Stimulated activated CD4-positive, alpha-beta T cell treated with anti-CD3 and anti-CD28 coated beads, Interleukin-1b, Interleukin-23, amount 100 ng/mL, for 4 hours (primary cell): ENCODE results near the gene NAGK.
"Not testable (repeated sequence)": the region's sequence is repeated elsewhere in the genome, so short reads cannot be mapped to it uniquely, and the experiment has no call there.

ENCODE experiments used
- DNase-seq, 2 donors: peaks; one replicate each; pipeline ENCODE4 v3.0.0-alpha.2; 2020; ENCODE audit warnings: low read depth in 2 of 2

The NAGK gene

GRCh38 chr2:71068218-71069035 is at the start of gene NAGK:
NAGK (plus strand) TSS chr2:71068648; CDS start chr2:71068684, 36 bp downstream.
- DNase-seq, result peak; percentile 93 to 94

GRCh38 chr2:71019989-71020388 is 48.5 kb upstream of the NAGK start:
- DNase-seq, result not testable (repeated sequence)

DNA sequence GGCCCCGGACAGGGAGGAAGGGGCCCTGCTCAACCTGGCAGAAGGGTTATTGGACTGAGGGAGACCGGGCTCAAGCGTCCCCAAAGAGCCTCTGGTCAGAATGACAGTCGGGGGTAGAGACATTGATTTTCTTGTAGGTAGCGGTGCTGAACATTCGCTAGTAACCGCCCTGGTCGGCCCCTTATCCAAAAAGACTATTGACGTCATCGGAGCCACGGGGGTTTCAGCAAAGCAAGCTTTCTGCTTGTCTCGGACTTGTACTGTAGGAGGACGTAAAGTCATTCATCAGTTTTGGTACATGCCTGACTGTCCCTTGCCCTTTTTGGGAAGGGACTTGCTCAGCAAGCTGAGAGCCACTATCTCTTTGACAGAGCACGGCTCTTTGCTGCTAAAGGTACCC is 47.1 kb upstream of the NAGK start:
- not testable (repeated sequence) for DNase-seq

- DNase-seq, result peak; percentile 59 to 63
These were observed 44.8 kb upstream of the NAGK start for GRCh38 chr2:71023553-71024243.

GRCh38 chr2:71036296-71036695 is 32.2 kb upstream of the NAGK start:
- DNase-seq, result not testable (repeated sequence)

- DNase-seq, result no peak
These were observed 26.2 kb upstream of the NAGK start for GRCh38 chr2:71042287-71042686.

DNA sequence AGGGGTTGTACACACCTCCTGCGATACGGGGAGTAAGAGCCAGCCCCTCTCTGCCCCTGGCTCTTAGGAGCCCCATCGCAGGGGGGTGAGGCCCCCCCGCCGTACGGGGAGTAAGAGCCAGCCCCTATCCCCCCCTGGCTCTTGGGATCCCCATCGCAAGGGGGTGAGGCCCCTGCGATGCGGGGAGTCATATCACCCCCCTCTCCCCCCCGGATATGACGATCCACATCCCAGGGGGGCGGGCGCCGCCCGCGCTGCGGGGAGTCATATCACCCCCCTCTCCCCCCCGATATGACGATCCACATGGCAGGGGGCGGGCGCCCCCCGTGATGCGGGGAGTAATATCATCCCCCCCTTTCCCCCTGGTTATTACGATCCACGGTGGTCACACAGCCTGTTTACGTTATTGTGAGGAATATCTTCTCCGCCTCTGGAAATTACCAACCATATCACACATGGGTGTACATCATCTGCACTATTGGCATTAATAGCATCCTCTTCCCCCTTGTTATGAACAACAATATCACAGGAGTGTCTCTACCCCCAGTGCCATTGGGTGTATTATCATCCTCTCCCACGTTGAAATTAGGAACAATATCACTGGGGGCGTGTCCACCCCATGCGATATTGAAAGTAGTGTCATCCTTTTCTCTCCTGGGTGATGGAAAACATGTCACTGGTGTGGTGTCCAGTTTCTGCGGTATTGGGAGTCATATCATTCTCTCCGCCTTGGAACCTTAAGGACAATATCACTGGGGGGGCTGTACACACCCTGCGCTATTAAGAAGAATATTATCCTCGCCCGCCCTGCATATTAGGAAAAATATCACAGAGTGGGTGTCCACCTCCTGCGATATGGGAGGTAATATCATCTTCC is 24.7 kb upstream of the NAGK start:
- no peak for DNase-seq

DNA sequence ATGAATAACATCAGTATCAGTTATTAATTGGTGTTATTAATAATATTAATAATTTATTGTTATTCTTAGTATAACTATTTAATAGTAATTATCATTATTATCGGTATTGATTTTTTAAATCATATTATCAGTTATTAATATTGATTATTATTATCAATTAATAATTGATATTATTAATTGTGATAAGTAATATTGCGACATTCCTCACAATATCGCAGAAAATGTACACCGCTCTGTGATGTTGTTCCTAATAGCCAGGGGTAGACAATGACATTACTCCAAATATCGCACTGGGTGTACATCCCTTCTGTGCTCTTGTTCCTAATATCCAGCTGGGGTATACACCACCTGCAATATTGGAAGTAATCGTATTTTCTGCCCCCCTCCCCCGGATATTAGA is 23.3 kb upstream of the NAGK start:
- no peak for DNase-seq

- no peak for DNase-seq
These were observed 22.4 kb upstream of the NAGK start for GRCh38 chr2:71045865-71046548.

GRCh38 chr2:71048096-71048495 is 20.4 kb upstream of the NAGK start:
- DNase-seq, result no peak

GRCh38 chr2:71049704-71050360 is 18.6 kb upstream of the NAGK start:
- peak; percentile 49 to 50 for DNase-seq

DNA sequence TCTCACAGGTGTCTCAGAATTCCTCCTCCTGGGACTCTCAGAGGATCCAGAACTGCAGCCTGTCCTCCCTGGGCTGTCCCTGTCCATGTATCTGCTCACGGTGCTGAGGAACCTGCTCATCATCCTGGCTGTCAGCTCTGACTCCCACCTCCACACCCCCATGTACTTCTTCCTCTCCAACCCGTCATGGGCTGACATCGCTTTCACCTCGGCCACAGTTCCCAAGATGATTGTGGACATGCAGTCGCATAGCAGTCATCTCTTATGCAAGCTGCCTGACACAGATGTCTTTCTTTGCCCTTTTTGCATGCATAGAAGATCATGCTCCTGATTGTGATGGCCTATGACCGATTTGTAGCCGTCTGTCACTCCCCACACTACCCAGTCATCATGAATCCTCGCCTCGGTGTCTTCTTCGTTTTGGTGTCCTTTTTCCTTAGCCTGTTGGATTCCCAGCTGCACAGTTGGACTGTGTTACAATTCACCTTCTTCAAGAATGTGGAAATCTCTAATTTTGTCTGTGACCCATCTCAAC is 13.2 kb upstream of the NAGK start:
- DNase-seq, result not testable (repeated sequence)

GRCh38 chr2:71060211-71060610 is 8.2 kb upstream of the NAGK start:
- no peak for DNase-seq

GRCh38 chr2:71060871-71061270 is 7.6 kb upstream of the NAGK start:
- DNase-seq, result no peak

DNA sequence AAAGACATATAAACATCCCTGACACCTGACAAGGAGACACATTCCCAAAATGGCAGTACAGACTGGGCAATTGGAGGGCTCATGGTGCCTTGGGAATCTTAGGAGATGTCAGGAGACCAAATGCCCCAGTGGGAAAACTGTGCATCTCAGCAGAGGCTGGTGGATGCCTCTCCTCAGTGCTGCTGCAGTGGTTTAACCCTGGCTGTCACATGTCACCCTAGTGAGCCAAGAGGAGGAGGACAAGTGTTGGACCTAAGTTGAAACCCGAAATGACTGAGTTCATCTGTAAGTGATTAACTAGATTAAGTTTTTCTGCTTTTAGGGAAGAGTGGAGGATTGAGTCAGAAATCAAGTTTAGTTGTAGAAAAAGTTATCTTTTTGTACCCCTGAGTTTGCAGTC is 5.2 kb upstream of the NAGK start:
- DNase-seq, result no peak

DNA sequence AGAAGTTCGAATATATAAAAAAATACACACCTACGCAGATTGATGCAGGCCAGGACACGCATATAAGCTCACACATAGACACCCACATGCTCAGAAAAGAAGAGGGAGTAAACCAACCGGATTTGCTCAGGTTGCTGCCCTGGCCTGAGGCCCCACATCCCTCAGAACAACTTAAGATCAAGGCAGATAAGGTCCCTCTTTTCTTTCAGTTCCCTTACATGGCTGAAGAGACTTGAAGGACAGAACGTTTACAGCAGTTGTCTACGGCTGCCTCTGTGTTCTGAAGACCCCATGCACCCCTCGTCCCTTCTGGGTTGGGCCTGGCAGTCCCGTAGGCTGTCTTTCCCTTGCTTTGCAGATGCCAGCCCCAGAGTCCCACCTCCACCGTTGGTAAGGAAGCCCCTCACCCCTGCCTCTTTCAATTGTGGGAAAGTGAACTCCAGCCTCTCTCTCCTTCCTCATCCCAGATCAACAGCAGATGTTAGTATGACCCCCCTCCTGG is 4.3 kb upstream of the NAGK start:
- DNase-seq, result no peak

GRCh38 chr2:71064754-71065621 is 3.5 kb upstream of the NAGK start:
- DNase-seq, result no peak

DNA sequence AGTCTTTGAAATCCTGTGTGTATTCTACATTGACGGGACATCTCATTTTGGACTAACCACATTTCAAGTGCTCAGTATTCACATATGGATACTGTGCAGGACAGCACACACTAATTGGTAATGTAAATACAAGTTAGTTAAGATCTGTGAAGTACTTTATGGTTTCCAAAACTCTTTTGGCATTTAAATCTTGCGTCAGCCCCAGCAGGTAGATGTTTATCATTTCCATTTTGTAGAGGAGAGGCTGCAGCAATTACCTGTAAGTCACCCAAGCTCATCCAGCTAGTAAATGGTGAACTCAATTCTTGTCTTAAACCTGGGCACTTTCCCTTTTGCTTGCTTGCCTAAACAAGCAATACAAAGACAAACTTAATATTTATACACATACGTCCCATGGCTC is 1.6 kb upstream of the NAGK start:
- DNase-seq, result no peak

GRCh38 chr2:71067567-71068217 is 756 bp upstream of the NAGK start:
- DNase-seq, result no peak
